K562 (cell line): ENCODE results near the gene KMT5B. TPM values are rescaled to one million over a fixed set of nuclear protein-coding genes. Genes with fewer than 3 reads are reported as not detected.
A peak's percentile ranks its signal among the peaks of the same experiment; 100 is the strongest.

ENCODE experiments used
- ATAC-seq: fragments of 200-7000 bp; cut with Tn5 transposase; 3 replicates; pipeline ENCODE4 v1.9.1; 2020; ENCODE audit warnings: moderate library complexity
- BruUV-seq: library from RNA; stranded (reverse); fragments of 400-500 nt; replicated peaks from 2 replicates; lab custom pipeline; 2021; lab: Mats Ljungman, UMichigan
- CTCF ChIA-PET: fragments of 300-600 bp; formaldehyde crosslinking; extraction: SDS; loops from one replicate; lab custom pipeline; 2021; ENCODE audit warnings: low intra/inter-chr PET ratio; lab: Yijun Ruan, JAX
- POLR2A ChIA-PET: fragments of 300-600, 350-650 bp; sonication (Branson Sonifier 250); formaldehyde crosslinking; extraction: SDS; loops from one replicate; lab custom pipeline; 2021; ENCODE audit warnings: antibody characterized with exemption, inconsistent platforms; lab: Yijun Ruan, JAX
- DNase-seq, 4 experiments: peaks; one replicate each; pipeline versions ENCODE4 v3.0.0 to v3.0.0-alpha.2; 2011 to 2018; ENCODE audit warnings: low spot score in 3 of 4, mixed read lengths in 3 of 4; ENCODE audit errors: extremely low read depth in 1 of 4
- FAIRE-seq: peaks from 2 replicates; lab custom pipeline; 2011; peaks lifted over from hg19 to GRCh38; lab: Jason Lieb, UNC
- H2AFZ ChIP-seq: 2 replicates; pipeline ENCODE4 v1.6.0; 2011; ENCODE audit warnings: low read depth, low read length, control low read depth, inconsistent platforms
- H3K27ac ChIP-seq: fragments of 200-600 bp; 3 replicates; pipeline ENCODE4 v1.8.0; 2011; ENCODE audit warnings: low read depth, mild to moderate bottlenecking, control low read depth, inconsistent platforms, low read length, moderate library complexity, mixed read lengths; ENCODE audit errors: extremely low read depth
- H3K27me3 ChIP-seq, 2 experiments: fragments of 300-600 bp in 1 of 2; 2 replicates in 1 of 2; 3 replicates in 1 of 2; pipeline versions ENCODE4 v1.6.0 to v1.8.0; 2011; ENCODE audit warnings: inconsistent platforms in 2 of 2, low read length in 2 of 2, mild to moderate bottlenecking in 1 of 2, mixed read lengths in 1 of 2, moderate library complexity in 1 of 2; ENCODE audit not compliant: control insufficient read depth in 2 of 2, insufficient read depth in 2 of 2
- H3K36me3 ChIP-seq: fragments of 300-600 bp; 3 replicates; pipeline ENCODE4 v1.8.0; 2011; ENCODE audit warnings: mild to moderate bottlenecking, low read length, inconsistent platforms; ENCODE audit not compliant: control insufficient read depth, insufficient read depth
- H3K4me1 ChIP-seq, 2 experiments: fragments of 200-600 bp in 1 of 2; replicated peaks in 1 of 2; 2 replicates in 1 of 2; 3 replicates in 1 of 2; pipeline versions ENCODE4 v1.5.1 to v1.8.0; 2011; ENCODE audit warnings: inconsistent platforms in 2 of 2, low read length in 2 of 2, mild to moderate bottlenecking in 1 of 2, mixed read lengths in 1 of 2, moderate library complexity in 1 of 2; ENCODE audit not compliant: control insufficient read depth in 2 of 2, insufficient read depth in 2 of 2
- H3K4me2 ChIP-seq: 2 replicates; pipeline ENCODE4 v1.6.1; 2011; ENCODE audit warnings: low read length, control low read depth, inconsistent platforms, mixed read lengths; ENCODE audit not compliant: insufficient read depth
- H3K4me3 ChIP-seq: fragments of 200-600 bp; sonication (generic), shearing (Covaris generic); 2 replicates; pipeline ENCODE4 v1.5.1; 2016; ENCODE audit warnings: control low read depth, inconsistent platforms
- H3K79me2 ChIP-seq: fragments of 200-600 bp; 3 replicates; pipeline ENCODE4 v1.8.0; 2011; ENCODE audit warnings: low read length, inconsistent platforms; ENCODE audit not compliant: control insufficient read depth, insufficient read depth
- H3K9ac ChIP-seq, 2 experiments: 2 replicates each; pipeline versions ENCODE4 v1.6.0 to v1.6.1; 2011; ENCODE audit warnings: low read depth in 2 of 2, low read length in 2 of 2, control low read depth in 1 of 2, inconsistent platforms in 1 of 2, mild to moderate bottlenecking in 1 of 2, mixed read lengths in 1 of 2; ENCODE audit not compliant: insufficient read depth in 1 of 2
- H3K9me1 ChIP-seq: one replicate; pipeline ENCODE4 v1.6.0; 2011; ENCODE audit warnings: inconsistent platforms, mild to moderate bottlenecking, low read length, moderate library complexity; ENCODE audit not compliant: control insufficient read depth, insufficient read depth
- H3K9me3 ChIP-seq: replicated peaks from 2 replicates; pipeline ENCODE4 v1.5.1; 2011; ENCODE audit warnings: low read depth, low read length, inconsistent platforms; ENCODE audit not compliant: control insufficient read depth, insufficient read depth
- H4K20me1 ChIP-seq: replicated peaks from 2 replicates; pipeline ENCODE4 v1.6.1; 2011; ENCODE audit warnings: low read length, inconsistent platforms, mixed read lengths; ENCODE audit not compliant: control insufficient read depth, insufficient read depth
- ERF ChIP-seq: fragments of 450-650 bp; formaldehyde crosslinking; IDR thresholded peaks from 2 replicates; pipeline ENCODE4 v1.4.0; 2020; ENCODE audit warnings: mild to moderate bottlenecking, mixed read lengths
- FIP1L1 ChIP-seq: fragments of 200-400 bp; formaldehyde crosslinking; IDR thresholded peaks from 2 replicates; pipeline ENCODE4 v1.6.1; 2018; ENCODE audit warnings: mild to moderate bottlenecking, low read depth, low read length; ENCODE audit not compliant: poor library complexity, severe bottlenecking
- POLR2AphosphoS2 ChIP-seq: IDR thresholded peaks from 2 replicates; pipeline ENCODE4 v1.6.1; 2012; ENCODE audit warnings: low read length, improper control_type of control experiment
- POU5F1 ChIP-seq: fragments of 150-350 bp; IDR thresholded peaks from 2 replicates; pipeline ENCODE4 v1.6.1; 2014; ENCODE audit warnings: borderline replicate concordance, low read length, low read depth, mild to moderate bottlenecking; ENCODE audit not compliant: partially characterized antibody
- SLC30A9 ChIP-seq: fragments of 250-450 bp; sonication (Bioruptor Pico); IDR thresholded peaks from 2 replicates; pipeline ENCODE4 v1.8.0; 2022; ENCODE audit warnings: mild to moderate bottlenecking, moderate library complexity
- SMAD1 ChIP-seq: fragments of 150-350 bp; IDR thresholded peaks from 2 replicates; pipeline ENCODE4 v1.6.1; 2014; ENCODE audit warnings: low read length, low read depth; ENCODE audit not compliant: partially characterized antibody
- TAF7 ChIP-seq: fragments of 450-650 bp; IDR thresholded peaks from 2 replicates; pipeline ENCODE4 v1.6.1; 2016; ENCODE audit warnings: missing genetic modification characterization, missing compliant biosample characterization
- TCF3 ChIP-seq: sonication (generic); formaldehyde crosslinking; IDR thresholded peaks from 2 replicates; pipeline ENCODE4 v1.4.0; 2020; ENCODE audit warnings: mild to moderate bottlenecking, missing genetic modification reagents
- THRA ChIP-seq: fragments of 450-650 bp; IDR thresholded peaks from 2 replicates; pipeline ENCODE4 v1.6.1; 2017; ENCODE audit warnings: mild to moderate bottlenecking, moderate library complexity
- ZNF146 ChIP-seq: IDR thresholded peaks from one replicate; pipeline ENCODE4 v1.6.1; 2018; ENCODE audit warnings: missing compliant biosample characterization; ENCODE audit not compliant: unreplicated experiment
- ZNF212 ChIP-seq: fragments of 450-650 bp; formaldehyde crosslinking; IDR thresholded peaks from 2 replicates; pipeline ENCODE4 v1.4.0; 2020; ENCODE audit warnings: mild to moderate bottlenecking
- ZNF354B ChIP-seq: fragments of 250-450 bp; sonication (Bioruptor Pico); IDR thresholded peaks from 2 replicates; pipeline ENCODE4 v1.4.0; 2020
- ZNF41 ChIP-seq: fragments of 250-450 bp; sonication (Bioruptor Pico); conservative IDR thresholded peaks from 2 replicates; pipeline ENCODE4 v1.4.0; 2020; ENCODE audit warnings: mild to moderate bottlenecking
- ZNF584 ChIP-seq: fragments of 200-800 bp; sonication (Bioruptor generic); IDR thresholded peaks from 2 replicates; pipeline ENCODE4 v1.6.1; 2016; ENCODE audit warnings: low read depth, mild to moderate bottlenecking, missing genetic modification characterization, missing compliant biosample characterization
- WGBS: fragments of 100-300 bp; shearing (Covaris generic); methylation state at CpG from one replicate; pipeline ENCODE4 v1.1.6; 2016; ENCODE audit warnings: low coverage, mixed read lengths; ENCODE audit not compliant: insufficient coverage; ENCODE audit errors: missing lambda C conversion rate; 5-methylcytosine and 5-hydroxymethylcytosine counted together
- in situ Hi-C: fragments of 300-500 bp; cut with MboI; formaldehyde crosslinking; loops from 4 replicates; pipeline ENCODE4 v1.15.0; 2018; ENCODE audit warnings: inconsistent platforms, mixed read lengths
- intact Hi-C: fragments of 100-400 bp; cut with micrococcal nuclease; formaldehyde crosslinking; loops from 2 replicates; pipeline ENCODE4 v1.14.2; 2022
- polyA plus RNA-seq, 8 experiments: library from polyadenylated mRNA; depleted of rRNA in 4 of 8; stranded (reverse) in 5 of 8; unstranded in 3 of 8; fragments of >200 nt; fragmentation: Nextera tagmentation in 2 of 8; fragmentation: Illumina TruSeq in 1 of 8; extraction: Ambion mirVana in 2 of 8; extraction: Trizol in 1 of 8; gene quantifications; 2 replicates each; pipeline versions ENCODE4 v1.2.1 to v1.2.3, GENCODE V29; 2011 to 2014; ENCODE audit warnings: inconsistent platforms in 1 of 8, missing spikeins in 1 of 8
- total RNA-seq, 7 experiments: library from RNA; depleted of rRNA in 6 of 7; stranded (reverse); fragments of >200 nt in 6 of 7; fragmentation: Illumina TruSeq in 2 of 7; extraction: Trizol in 2 of 7; gene quantifications; 2 replicates each; pipeline versions ENCODE4 v1.2.1 to v1.2.3, GENCODE V29; 2011 to 2021; ENCODE audit warnings: low replicate concordance in 1 of 7
- TF ChIP-seq, protein P1 (sequence below): IDR thresholded peaks from 2 replicates; pipeline ENCODE4 v1.6.1; 2016; ENCODE audit warnings: missing genetic modification characterization, missing compliant biosample characterization
- TF ChIP-seq, protein P2 (sequence below): IDR thresholded peaks from 2 replicates; pipeline ENCODE4 v1.6.1; 2012; ENCODE audit warnings: low read depth, low read length, improper control_type of control experiment, borderline replicate concordance
- TF ChIP-seq, protein P3 (sequence below): fragments of 450-650 bp; formaldehyde crosslinking; IDR thresholded peaks from 2 replicates; pipeline ENCODE4 v1.4.0; 2020; ENCODE audit warnings: mild to moderate bottlenecking, mixed read lengths

Gene KMT5B
- total and polyA plus RNA-seq, 9 of the 15 experiments (the other 6 are each of a cell fraction or from before 2014, with no cell fraction given), result 7.3 to 27.3 (median 20.9) TPM

- Histone ChIP-seq H3K9me1 (no peaks in the 10 kb centered on the region), H3K9me3 (no peaks in the 10 kb centered on the region), H3K36me3 (peaks cover 31% of the 10 kb centered on the region; the same call in 2 of the 3 replicates), H3K9ac (no peak overlapping the region; a peak in 1 of 4 replicates), H3K4me2 (peak overlapping the region; percentile 27; the same call in 1 of the 2 replicates), H3K27me3 (no peaks in the 10 kb centered on the region), H2AFZ (no peak overlapping the region), H3K79me2 (peaks cover 68% of the 10 kb centered on the region), H4K20me1 (peaks cover 5% of the 10 kb centered on the region; the same call in 1 of the 2 replicates), H3K4me1 (peaks cover 4 to 16% of the 10 kb centered on the region in 2 experiments; a peak in 4 of 5 replicates), H3K4me3 (no peak overlapping the region), H3K27ac (no peak overlapping the region)
- ATAC-seq, result peak; percentile 31; the same call in 2 of the 3 replicates
- WGBS, result 42% methylated on average over 10 of the region's 10 CpGs
- intact Hi-C loops (no loop called here), in situ Hi-C loops (no loop called here)
- BruUV-seq, result no TSS peak
- FAIRE-seq, result no peak
- TF ChIP-seq POLR2AphosphoS2 (no peak), FIP1L1 (no peak), ZNF146 (CRISPR knock-in tag) (no peak), ZNF584 (CRISPR knock-in tag) (no peak), THRA (no peak), ZNF212 (CRISPR knock-in tag) (no peak), POU5F1 (no peak), TCF3 (no peak), SLC30A9 (CRISPR knock-in tag) (no peak), ZNF354B (CRISPR knock-in tag) (no peak), TAF7 (tag) (no peak), ZNF41 (no peak), ERF (CRISPR knock-in tag) (no peak), SMAD1 (no peak)
- TF ChIP-seq, protein P1, sequence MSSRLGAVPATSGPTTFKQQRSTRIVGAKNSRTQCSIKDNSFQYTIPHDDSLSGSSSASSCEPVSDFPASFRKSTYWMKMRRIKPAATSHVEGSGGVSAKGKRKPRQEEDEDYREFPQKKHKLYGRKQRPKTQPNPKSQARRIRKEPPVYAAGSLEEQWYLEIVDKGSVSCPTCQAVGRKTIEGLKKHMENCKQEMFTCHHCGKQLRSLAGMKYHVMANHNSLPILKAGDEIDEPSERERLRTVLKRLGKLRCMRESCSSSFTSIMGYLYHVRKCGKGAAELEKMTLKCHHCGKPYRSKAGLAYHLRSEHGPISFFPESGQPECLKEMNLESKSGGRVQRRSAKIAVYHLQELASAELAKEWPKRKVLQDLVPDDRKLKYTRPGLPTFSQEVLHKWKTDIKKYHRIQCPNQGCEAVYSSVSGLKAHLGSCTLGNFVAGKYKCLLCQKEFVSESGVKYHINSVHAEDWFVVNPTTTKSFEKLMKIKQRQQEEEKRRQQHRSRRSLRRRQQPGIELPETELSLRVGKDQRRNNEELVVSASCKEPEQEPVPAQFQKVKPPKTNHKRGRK (tag), result no peak
- TF ChIP-seq, protein P2, sequence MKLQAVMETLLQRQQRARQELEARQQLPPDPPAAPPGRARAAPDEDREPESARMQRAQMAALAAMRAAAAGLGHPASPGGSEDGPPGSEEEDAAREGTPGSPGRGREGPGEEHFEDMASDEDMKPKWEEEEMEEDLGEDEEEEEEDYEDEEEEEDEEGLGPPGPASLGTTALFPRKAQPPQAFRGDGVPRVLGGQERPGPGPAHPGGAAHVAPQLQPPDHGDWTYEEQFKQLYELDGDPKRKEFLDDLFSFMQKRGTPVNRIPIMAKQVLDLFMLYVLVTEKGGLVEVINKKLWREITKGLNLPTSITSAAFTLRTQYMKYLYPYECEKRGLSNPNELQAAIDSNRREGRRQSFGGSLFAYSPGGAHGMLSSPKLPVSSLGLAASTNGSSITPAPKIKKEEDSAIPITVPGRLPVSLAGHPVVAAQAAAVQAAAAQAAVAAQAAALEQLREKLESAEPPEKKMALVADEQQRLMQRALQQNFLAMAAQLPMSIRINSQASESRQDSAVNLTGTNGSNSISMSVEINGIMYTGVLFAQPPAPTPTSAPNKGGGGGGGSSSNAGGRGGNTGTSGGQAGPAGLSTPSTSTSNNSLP, result no peak
- TF ChIP-seq, protein P3, sequence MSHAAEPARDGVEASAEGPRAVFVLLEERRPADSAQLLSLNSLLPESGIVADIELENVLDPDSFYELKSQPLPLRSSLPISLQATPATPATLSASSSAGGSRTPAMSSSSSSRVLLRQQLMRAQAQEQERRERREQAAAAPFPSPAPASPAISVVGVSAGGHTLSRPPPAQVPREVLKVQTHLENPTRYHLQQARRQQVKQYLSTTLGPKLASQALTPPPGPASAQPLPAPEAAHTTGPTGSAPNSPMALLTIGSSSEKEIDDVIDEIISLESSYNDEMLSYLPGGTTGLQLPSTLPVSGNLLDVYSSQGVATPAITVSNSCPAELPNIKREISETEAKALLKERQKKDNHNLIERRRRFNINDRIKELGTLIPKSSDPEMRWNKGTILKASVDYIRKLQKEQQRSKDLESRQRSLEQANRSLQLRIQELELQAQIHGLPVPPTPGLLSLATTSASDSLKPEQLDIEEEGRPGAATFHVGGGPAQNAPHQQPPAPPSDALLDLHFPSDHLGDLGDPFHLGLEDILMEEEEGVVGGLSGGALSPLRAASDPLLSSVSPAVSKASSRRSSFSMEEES (CRISPR knock-in tag), result no peak
- ChIA-PET CTCF (no interaction called here), POLR2A (interaction anchor here (0.6 to 3.0 kb wide), 2 partner anchors 9 to 11 kb away, joined by 3 to 31 read pairs; no protein-coding TSS in a partner anchor)
- DNase-seq, result no peak
Observed at GRCh38 chr11:68107689-68108088, 105.4 kb downstream of the KMT5B start.
